HEK293 (cell line): ENCODE measurements around the gene TIGD7.

Experiments
- HOXA7 ChIP-seq: sonication (generic); formaldehyde crosslinking; IDR thresholded peaks from 2 replicates; pipeline ENCODE4 v1.8.1; 2022; ENCODE audit warnings: missing genetic modification reagents, borderline replicate concordance
- KLF7 ChIP-seq: fragments of 450-650 bp; formaldehyde crosslinking; IDR thresholded peaks from 2 replicates; pipeline ENCODE4 v1.5.1; 2016; ENCODE audit warnings: missing biosample characterization, missing genetic modification characterization, borderline replicate concordance
- KLF8 ChIP-seq: fragments of 450-650 bp; formaldehyde crosslinking; IDR thresholded peaks from 2 replicates; pipeline ENCODE4 v1.5.1; 2016; ENCODE audit warnings: missing biosample characterization, missing genetic modification characterization
- SCRT2 ChIP-seq: fragments of 450-650 bp; formaldehyde crosslinking; IDR thresholded peaks from 2 replicates; pipeline ENCODE4 v1.5.1; 2016; ENCODE audit warnings: missing biosample characterization, missing genetic modification characterization
- WT1 ChIP-seq: fragments of 450-650 bp; formaldehyde crosslinking; IDR thresholded peaks from 2 replicates; pipeline ENCODE4 v1.5.1; 2016; ENCODE audit warnings: missing biosample characterization, missing genetic modification characterization
- YY1 ChIP-seq: fragments of 450-650 bp; formaldehyde crosslinking; IDR thresholded peaks from 2 replicates; pipeline ENCODE4 v1.5.1; 2018; ENCODE audit warnings: missing biosample characterization, missing genetic modification characterization
- ZBTB8A ChIP-seq: fragments of 450-650 bp; formaldehyde crosslinking; IDR thresholded peaks from 2 replicates; pipeline ENCODE4 v1.5.1; 2016; ENCODE audit warnings: missing biosample characterization, missing genetic modification characterization
- ZNF211 ChIP-seq: fragments of 450-650 bp; formaldehyde crosslinking; IDR thresholded peaks from 2 replicates; pipeline ENCODE4 v1.5.1; 2016; ENCODE audit warnings: low read depth, missing biosample characterization, missing genetic modification characterization
- ZNF366 ChIP-seq: fragments of 450-650 bp; formaldehyde crosslinking; conservative IDR thresholded peaks from 2 replicates; pipeline ENCODE4 v1.5.1; 2016; ENCODE audit warnings: missing biosample characterization, missing genetic modification characterization
- ZNF394 ChIP-seq: fragments of 450-650 bp; formaldehyde crosslinking; IDR thresholded peaks from 2 replicates; pipeline ENCODE4 v1.5.1; 2016; ENCODE audit warnings: missing biosample characterization, missing genetic modification characterization, mild to moderate bottlenecking, moderate library complexity, borderline replicate concordance
- ZNF423 ChIP-seq: fragments of 450-650 bp; formaldehyde crosslinking; IDR thresholded peaks from 2 replicates; pipeline ENCODE4 v1.5.1; 2016; ENCODE audit warnings: missing biosample characterization, missing genetic modification characterization
- ZNF501 ChIP-seq: fragments of 450-650 bp; formaldehyde crosslinking; IDR thresholded peaks from 2 replicates; pipeline ENCODE4 v1.5.1; 2016; ENCODE audit warnings: missing biosample characterization, missing genetic modification characterization
- ZNF510 ChIP-seq: fragments of 450-650 bp; formaldehyde crosslinking; IDR thresholded peaks from 2 replicates; pipeline ENCODE4 v1.5.1; 2018; ENCODE audit warnings: mild to moderate bottlenecking, missing genetic modification characterization, missing biosample characterization; ENCODE audit not compliant: insufficient replicate concordance
- ZNF558 ChIP-seq: fragments of 450-650 bp; formaldehyde crosslinking; IDR thresholded peaks from 2 replicates; pipeline ENCODE4 v1.5.1; 2016; ENCODE audit warnings: missing biosample characterization, missing genetic modification characterization
- ZNF596 ChIP-seq: fragments of 450-650 bp; IDR thresholded peaks from 2 replicates; pipeline ENCODE4 v1.5.0; 2018; ENCODE audit warnings: missing biosample characterization, mild to moderate bottlenecking, missing genetic modification characterization, moderate library complexity
- ZNF768 ChIP-seq: fragments of 450-650 bp; formaldehyde crosslinking; IDR thresholded peaks from 2 replicates; pipeline ENCODE4 v1.5.1; 2018; ENCODE audit warnings: missing biosample characterization, mild to moderate bottlenecking, missing genetic modification characterization
- TF ChIP-seq, protein P1 (sequence below): fragments of 450-650 bp; formaldehyde crosslinking; IDR thresholded peaks from 2 replicates; pipeline ENCODE4 v1.5.1; 2016; ENCODE audit warnings: missing biosample characterization, missing genetic modification characterization, low read depth
- TF ChIP-seq, protein P2 (sequence below): fragments of 450-650 bp; formaldehyde crosslinking; IDR thresholded peaks from 2 replicates; pipeline ENCODE4 v1.5.1; 2017; ENCODE audit warnings: missing biosample characterization, missing genetic modification characterization
- TF ChIP-seq, protein P3 (sequence below): fragments of 450-650 bp; formaldehyde crosslinking; IDR thresholded peaks from 2 replicates; pipeline ENCODE4 v1.5.1; 2016; ENCODE audit warnings: missing biosample characterization, missing genetic modification characterization
- TF ChIP-seq, protein P4 (sequence below): fragments of 450-650 bp; formaldehyde crosslinking; IDR thresholded peaks from 2 replicates; pipeline ENCODE4 v1.5.1; 2016; ENCODE audit warnings: missing biosample characterization, missing genetic modification characterization
- TF ChIP-seq, protein P5 (sequence below): fragments of 450-650 bp; formaldehyde crosslinking; IDR thresholded peaks from 2 replicates; pipeline ENCODE4 v1.5.1; 2016; ENCODE audit warnings: missing biosample characterization, missing genetic modification characterization
- TF ChIP-seq, protein P6 (sequence below): fragments of 450-650 bp; formaldehyde crosslinking; conservative IDR thresholded peaks from 2 replicates; pipeline ENCODE4 v1.5.1; 2016; ENCODE audit warnings: low read depth, missing biosample characterization, missing genetic modification characterization
- TF ChIP-seq, protein P7 (sequence below): fragments of 450-650 bp; formaldehyde crosslinking; IDR thresholded peaks from 2 replicates; pipeline ENCODE4 v1.5.1; 2017; ENCODE audit warnings: missing biosample characterization, missing genetic modification characterization

Gene TIGD7

DNA sequence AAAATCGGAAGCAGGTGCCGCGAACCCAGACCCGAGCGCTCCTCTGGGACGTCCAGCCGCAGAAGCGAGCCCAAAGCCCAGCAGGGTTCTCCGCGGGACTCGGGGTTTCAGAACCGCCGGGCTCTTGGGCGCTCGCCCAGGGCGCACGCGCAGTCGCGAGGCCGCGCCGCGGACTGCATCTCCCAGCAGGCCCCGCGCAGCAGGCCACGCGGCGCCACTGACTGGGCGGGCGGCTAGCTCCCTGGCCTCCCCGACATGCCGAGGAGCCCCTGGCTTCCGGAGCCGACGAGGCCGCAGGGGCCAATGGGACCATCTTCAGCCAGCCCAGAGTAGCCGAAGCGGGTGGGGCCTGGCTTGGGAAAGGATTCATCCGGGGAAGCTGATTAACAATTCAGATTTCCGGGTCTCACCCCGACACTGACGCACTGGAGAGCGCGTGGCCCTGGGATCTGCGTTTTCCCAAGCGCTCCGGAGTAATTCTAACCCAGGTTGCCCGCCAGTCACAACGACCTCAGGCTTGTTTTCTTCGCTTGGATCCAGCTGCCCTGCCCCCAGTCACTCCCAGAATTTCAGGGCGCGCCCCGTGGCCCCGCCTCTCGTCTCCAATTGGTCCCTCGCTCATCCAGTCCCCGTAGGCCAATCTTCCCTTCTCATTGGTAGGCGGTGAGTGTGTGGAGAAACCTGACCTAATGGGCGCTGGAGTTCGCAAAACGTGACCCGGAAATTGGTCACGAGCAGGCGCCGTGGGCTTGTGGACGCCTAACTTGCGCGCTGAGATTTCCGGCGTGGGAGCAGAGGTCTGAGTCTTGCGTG is 22.3 kb downstream of the TIGD7 start, which contains the start of gene ZNF263 (continued):
- TF ChIP-seq YY1, result peak; percentile 81
- TF ChIP-seq WT1 (tag by site-specific recombination), result 0 out of 2 replicates have a peak, but pooled peaks have one; percentile 18
- TF ChIP-seq, protein P1, sequence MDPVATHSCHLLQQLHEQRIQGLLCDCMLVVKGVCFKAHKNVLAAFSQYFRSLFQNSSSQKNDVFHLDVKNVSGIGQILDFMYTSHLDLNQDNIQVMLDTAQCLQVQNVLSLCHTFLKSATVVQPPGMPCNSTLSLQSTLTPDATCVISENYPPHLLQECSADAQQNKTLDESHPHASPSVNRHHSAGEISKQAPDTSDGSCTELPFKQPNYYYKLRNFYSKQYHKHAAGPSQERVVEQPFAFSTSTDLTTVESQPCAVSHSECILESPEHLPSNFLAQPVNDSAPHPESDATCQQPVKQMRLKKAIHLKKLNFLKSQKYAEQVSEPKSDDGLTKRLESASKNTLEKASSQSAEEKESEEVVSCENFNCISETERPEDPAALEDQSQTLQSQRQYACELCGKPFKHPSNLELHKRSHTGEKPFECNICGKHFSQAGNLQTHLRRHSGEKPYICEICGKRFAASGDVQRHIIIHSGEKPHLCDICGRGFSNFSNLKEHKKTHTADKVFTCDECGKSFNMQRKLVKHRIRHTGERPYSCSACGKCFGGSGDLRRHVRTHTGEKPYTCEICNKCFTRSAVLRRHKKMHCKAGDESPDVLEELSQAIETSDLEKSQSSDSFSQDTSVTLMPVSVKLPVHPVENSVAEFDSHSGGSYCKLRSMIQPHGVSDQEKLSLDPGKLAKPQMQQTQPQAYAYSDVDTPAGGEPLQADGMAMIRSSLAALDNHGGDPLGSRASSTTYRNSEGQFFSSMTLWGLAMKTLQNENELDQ (tag by site-specific recombination), result no peak
- no peak for TF ChIP-seq ZNF558 (tag by site-specific recombination)
- TF ChIP-seq ZNF366 (tag by site-specific recombination), result no peak
- TF ChIP-seq ZNF596 (tag by site-specific recombination), result no peak
- TF ChIP-seq, protein P2, sequence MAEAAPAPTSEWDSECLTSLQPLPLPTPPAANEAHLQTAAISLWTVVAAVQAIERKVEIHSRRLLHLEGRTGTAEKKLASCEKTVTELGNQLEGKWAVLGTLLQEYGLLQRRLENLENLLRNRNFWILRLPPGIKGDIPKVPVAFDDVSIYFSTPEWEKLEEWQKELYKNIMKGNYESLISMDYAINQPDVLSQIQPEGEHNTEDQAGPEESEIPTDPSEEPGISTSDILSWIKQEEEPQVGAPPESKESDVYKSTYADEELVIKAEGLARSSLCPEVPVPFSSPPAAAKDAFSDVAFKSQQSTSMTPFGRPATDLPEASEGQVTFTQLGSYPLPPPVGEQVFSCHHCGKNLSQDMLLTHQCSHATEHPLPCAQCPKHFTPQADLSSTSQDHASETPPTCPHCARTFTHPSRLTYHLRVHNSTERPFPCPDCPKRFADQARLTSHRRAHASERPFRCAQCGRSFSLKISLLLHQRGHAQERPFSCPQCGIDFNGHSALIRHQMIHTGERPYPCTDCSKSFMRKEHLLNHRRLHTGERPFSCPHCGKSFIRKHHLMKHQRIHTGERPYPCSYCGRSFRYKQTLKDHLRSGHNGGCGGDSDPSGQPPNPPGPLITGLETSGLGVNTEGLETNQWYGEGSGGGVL (tag by site-specific recombination), result 0 out of 2 replicates have a peak, but pooled peaks have one; percentile 16
- peak; percentile 72 for TF ChIP-seq KLF8 (tag by site-specific recombination)
- TF ChIP-seq ZNF501 (tag by site-specific recombination), result 0 out of 2 replicates have a peak, but pooled peaks have one; percentile 40
- no peak for TF ChIP-seq SCRT2 (tag by site-specific recombination)
- TF ChIP-seq ZNF211 (tag by site-specific recombination), result no peak
- peak; percentile 65; the same call in 1 of the 2 replicates for TF ChIP-seq KLF7 (tag by site-specific recombination)
- TF ChIP-seq ZNF394 (tag by site-specific recombination), result peak; percentile 73
- TF ChIP-seq, protein P3, sequence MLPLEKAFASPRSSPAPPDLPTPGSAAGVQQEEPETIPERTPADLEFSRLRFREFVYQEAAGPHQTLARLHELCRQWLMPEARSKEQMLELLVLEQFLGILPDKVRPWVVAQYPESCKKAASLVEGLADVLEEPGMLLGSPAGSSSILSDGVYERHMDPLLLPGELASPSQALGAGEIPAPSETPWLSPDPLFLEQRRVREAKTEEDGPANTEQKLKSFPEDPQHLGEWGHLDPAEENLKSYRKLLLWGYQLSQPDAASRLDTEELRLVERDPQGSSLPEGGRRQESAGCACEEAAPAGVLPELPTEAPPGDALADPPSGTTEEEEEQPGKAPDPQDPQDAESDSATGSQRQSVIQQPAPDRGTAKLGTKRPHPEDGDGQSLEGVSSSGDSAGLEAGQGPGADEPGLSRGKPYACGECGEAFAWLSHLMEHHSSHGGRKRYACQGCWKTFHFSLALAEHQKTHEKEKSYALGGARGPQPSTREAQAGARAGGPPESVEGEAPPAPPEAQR (tag by site-specific recombination), result no peak
- TF ChIP-seq, protein P4, sequence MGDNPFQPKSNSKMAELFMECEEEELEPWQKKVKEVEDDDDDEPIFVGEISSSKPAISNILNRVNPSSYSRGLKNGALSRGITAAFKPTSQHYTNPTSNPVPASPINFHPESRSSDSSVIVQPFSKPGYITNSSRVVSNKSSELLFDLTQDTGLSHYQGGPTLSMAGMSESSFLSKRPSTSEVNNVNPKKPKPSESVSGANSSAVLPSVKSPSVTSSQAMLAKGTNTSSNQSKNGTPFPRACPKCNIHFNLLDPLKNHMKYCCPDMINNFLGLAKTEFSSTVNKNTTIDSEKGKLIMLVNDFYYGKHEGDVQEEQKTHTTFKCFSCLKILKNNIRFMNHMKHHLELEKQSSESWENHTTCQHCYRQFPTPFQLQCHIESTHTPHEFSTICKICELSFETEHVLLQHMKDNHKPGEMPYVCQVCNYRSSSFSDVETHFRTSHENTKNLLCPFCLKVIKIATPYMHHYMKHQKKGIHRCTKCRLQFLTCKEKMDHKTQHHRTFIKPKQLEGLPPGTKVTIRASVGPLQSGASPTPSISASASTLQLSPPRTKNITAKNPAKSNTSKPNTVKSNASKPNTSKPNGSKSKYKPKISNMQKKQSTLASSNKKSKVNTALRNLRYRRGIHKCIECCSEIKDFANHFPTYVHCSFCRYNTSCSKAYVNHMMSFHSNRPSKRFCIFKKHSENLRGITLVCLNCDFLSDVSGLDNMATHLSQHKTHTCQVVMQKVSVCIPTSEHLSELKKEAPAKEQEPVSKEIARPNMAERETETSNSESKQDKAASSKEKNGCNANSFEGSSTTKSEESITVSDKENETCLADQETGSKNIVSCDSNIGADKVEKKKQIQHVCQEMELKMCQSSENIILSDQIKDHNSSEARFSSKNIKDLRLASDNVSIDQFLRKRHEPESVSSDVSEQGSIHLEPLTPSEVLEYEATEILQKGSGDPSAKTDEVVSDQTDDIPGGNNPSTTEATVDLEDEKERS (tag by site-specific recombination), result no peak
- TF ChIP-seq, protein P5, sequence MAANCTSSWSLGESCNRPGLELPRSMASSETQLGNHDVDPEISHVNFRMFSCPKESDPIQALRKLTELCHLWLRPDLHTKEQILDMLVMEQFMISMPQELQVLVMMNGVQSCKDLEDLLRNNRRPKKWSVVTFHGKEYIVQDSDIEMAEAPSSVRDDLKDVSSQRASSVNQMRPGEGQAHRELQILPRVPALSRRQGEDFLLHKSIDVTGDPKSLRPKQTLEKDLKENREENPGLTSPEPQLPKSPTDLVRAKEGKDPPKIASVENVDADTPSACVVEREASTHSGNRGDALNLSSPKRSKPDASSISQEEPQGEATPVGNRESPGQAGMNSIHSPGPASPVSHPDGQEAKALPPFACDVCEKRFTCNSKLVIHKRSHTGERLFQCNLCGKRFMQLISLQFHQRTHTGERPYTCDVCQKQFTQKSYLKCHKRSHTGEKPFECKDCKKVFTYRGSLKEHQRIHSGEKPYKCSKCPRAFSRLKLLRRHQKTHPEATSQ (tag by site-specific recombination), result no peak
- TF ChIP-seq ZNF423 (tag by site-specific recombination), result no peak
- no peak for TF ChIP-seq ZNF768 (tag by site-specific recombination)
- TF ChIP-seq, protein P6, sequence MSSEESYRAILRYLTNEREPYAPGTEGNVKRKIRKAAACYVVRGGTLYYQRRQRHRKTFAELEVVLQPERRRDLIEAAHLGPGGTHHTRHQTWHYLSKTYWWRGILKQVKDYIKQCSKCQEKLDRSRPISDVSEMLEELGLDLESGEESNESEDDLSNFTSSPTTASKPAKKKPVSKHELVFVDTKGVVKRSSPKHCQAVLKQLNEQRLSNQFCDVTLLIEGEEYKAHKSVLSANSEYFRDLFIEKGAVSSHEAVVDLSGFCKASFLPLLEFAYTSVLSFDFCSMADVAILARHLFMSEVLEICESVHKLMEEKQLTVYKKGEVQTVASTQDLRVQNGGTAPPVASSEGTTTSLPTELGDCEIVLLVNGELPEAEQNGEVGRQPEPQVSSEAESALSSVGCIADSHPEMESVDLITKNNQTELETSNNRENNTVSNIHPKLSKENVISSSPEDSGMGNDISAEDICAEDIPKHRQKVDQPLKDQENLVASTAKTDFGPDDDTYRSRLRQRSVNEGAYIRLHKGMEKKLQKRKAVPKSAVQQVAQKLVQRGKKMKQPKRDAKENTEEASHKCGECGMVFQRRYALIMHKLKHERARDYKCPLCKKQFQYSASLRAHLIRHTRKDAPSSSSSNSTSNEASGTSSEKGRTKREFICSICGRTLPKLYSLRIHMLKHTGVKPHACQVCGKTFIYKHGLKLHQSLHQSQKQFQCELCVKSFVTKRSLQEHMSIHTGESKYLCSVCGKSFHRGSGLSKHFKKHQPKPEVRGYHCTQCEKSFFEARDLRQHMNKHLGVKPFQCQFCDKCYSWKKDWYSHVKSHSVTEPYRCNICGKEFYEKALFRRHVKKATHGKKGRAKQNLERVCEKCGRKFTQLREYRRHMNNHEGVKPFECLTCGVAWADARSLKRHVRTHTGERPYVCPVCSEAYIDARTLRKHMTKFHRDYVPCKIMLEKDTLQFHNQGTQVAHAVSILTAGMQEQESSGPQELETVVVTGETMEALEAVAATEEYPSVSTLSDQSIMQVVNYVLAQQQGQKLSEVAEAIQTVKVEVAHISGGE (tag by site-specific recombination), result peak; percentile 25; the same call in 1 of the 2 replicates
- no peak for TF ChIP-seq ZNF510 (tag by site-specific recombination)
- peak; percentile 82 for TF ChIP-seq ZBTB8A
- no peak for TF ChIP-seq HOXA7 (CRISPR knock-in tag)
- TF ChIP-seq, protein P7, sequence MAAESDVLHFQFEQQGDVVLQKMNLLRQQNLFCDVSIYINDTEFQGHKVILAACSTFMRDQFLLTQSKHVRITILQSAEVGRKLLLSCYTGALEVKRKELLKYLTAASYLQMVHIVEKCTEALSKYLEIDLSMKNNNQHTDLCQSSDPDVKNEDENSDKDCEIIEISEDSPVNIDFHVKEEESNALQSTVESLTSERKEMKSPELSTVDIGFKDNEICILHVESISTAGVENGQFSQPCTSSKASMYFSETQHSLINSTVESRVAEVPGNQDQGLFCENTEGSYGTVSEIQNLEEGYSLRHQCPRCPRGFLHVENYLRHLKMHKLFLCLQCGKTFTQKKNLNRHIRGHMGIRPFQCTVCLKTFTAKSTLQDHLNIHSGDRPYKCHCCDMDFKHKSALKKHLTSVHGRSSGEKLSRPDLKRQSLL (tag by site-specific recombination), result peak; percentile 93
